ENCODE data around the gene KIAA1191.

Gene KIAA1191

GRCh38 chr5:176389135-176390123, 27.9 kb upstream of the KIAA1191 start:
- no peak for DNase-seq (ENCODE audit: low spot score)

GRCh38 chr5:176388444-176389134, 27.0 kb upstream of the KIAA1191 start, which contains the start of the genes HIGD2A and NOP16:
TSS of gene HIGD2A (plus strand) at chr5:176388751. CDS start at chr5:176388820, 69 bp downstream.
TSS of gene NOP16 (minus strand) at chr5:176388598. CDS start at chr5:176388539, 59 bp downstream.
- DNase-seq (ENCODE audit: low spot score) = peak; percentile 97

- DNase-seq (ENCODE audit: low spot score) = no peak
These were observed 26.5 kb upstream of the KIAA1191 start for GRCh38 chr5:176388003-176388443.

GRCh38 chr5:176387384-176387925, 25.9 kb upstream of the KIAA1191 start:
- no peak for DNase-seq (ENCODE audit: low spot score)

GRCh38 chr5:176386491-176386890, 24.9 kb upstream of the KIAA1191 start:
- no peak for DNase-seq (ENCODE audit: low spot score)

- DNase-seq (ENCODE audit: low spot score) = no peak
These were observed 23.4 kb upstream of the KIAA1191 start for GRCh38 chr5:176384991-176385390.

- no peak for DNase-seq (ENCODE audit: low spot score)
These were observed 22.9 kb upstream of the KIAA1191 start for GRCh38 chr5:176384366-176384930.

- no peak for DNase-seq (ENCODE audit: low spot score)
These were observed 22.4 kb upstream of the KIAA1191 start for GRCh38 chr5:176383961-176384360.

- no peak for DNase-seq (ENCODE audit: low spot score)
These were observed 21.8 kb upstream of the KIAA1191 start for GRCh38 chr5:176383248-176383905.

- DNase-seq (ENCODE audit: low spot score) = no peak
These were observed 21.2 kb upstream of the KIAA1191 start for GRCh38 chr5:176382721-176383120.

GRCh38 chr5:176381979-176382378, 20.4 kb upstream of the KIAA1191 start:
- no peak for DNase-seq (ENCODE audit: low spot score)

- DNase-seq (ENCODE audit: low spot score) = no peak
These were observed 19.9 kb upstream of the KIAA1191 start for GRCh38 chr5:176381423-176381822.

- DNase-seq (ENCODE audit: low spot score) = no peak
These were observed 18.3 kb upstream of the KIAA1191 start for GRCh38 chr5:176379881-176380280.

- DNase-seq (ENCODE audit: low spot score) = no peak
These were observed 11.7 kb upstream of the KIAA1191 start for GRCh38 chr5:176373100-176373818.

GRCh38 chr5:176371621-176372539, 10.3 kb upstream of the KIAA1191 start:
- DNase-seq (ENCODE audit: low spot score) = no peak

GRCh38 chr5:176369934-176370711, 8.6 kb upstream of the KIAA1191 start:
- DNase-seq (ENCODE audit: low spot score) = no peak

GRCh38 chr5:176368726-176369125, 7.2 kb upstream of the KIAA1191 start:
- no peak for DNase-seq (ENCODE audit: low spot score)

- no peak for DNase-seq (ENCODE audit: low spot score)
These were observed 4.8 kb upstream of the KIAA1191 start for GRCh38 chr5:176366232-176366894.

All from ecto neural progenitor cell (in vitro differentiated cells).